H9 (cell line): ENCODE results near the gene METTL17. TPM values are rescaled to one million over a fixed set of nuclear protein-coding genes. Genes with fewer than 3 reads are reported as not detected.

Experiments
- DNase-seq: peaks from one replicate; pipeline ENCODE4 v3.0.0-alpha.2; 2017
- H2AFZ ChIP-seq: one replicate; pipeline ENCODE4 v1.6.1; 2013; ENCODE audit warnings: mild to moderate bottlenecking, low read length, control low read depth, moderate library complexity
- H2AK5ac ChIP-seq: 2 replicates; pipeline ENCODE4 v1.6.1; 2013; ENCODE audit warnings: low read length, control low read depth, mixed read lengths; ENCODE audit not compliant: insufficient read length
- H2BK120ac ChIP-seq: one replicate; pipeline ENCODE4 v1.6.1; 2013; ENCODE audit warnings: low read depth, mild to moderate bottlenecking, low read length, control low read depth, inconsistent platforms; ENCODE audit not compliant: poor library complexity, severe bottlenecking
- H2BK12ac ChIP-seq: 2 replicates; pipeline ENCODE4 v1.6.1; 2013; ENCODE audit warnings: low read length, control low read depth, mixed read lengths, low read depth; ENCODE audit not compliant: insufficient read length
- H2BK15ac ChIP-seq: 2 replicates; pipeline ENCODE4 v1.6.1; 2013; ENCODE audit warnings: low read depth, low read length, control low read depth
- H2BK20ac ChIP-seq: one replicate; pipeline ENCODE4 v1.6.1; 2013; ENCODE audit warnings: low read depth, mild to moderate bottlenecking, low read length, control low read depth, inconsistent platforms; ENCODE audit not compliant: poor library complexity, severe bottlenecking
- H2BK5ac ChIP-seq: 2 replicates; pipeline ENCODE4 v1.6.1; 2013; ENCODE audit warnings: low read length, control low read depth, mixed read lengths; ENCODE audit not compliant: insufficient read length
- H3K14ac ChIP-seq: 2 replicates; pipeline ENCODE4 v1.6.1; 2013; ENCODE audit warnings: low read length, control low read depth; ENCODE audit not compliant: insufficient read depth
- H3K18ac ChIP-seq: 2 replicates; pipeline ENCODE4 v1.6.1; 2013; ENCODE audit warnings: low read depth, mild to moderate bottlenecking, mixed read lengths, low read length, control low read depth; ENCODE audit not compliant: insufficient read length
- H3K23ac ChIP-seq: 2 replicates; pipeline ENCODE4 v1.6.1; 2013; ENCODE audit warnings: low read length, control low read depth, mixed read lengths, low read depth; ENCODE audit not compliant: insufficient read length
- H3K23me2 ChIP-seq: 2 replicates; pipeline ENCODE4 v1.6.1; 2013; ENCODE audit warnings: low read depth, mild to moderate bottlenecking, mixed read lengths, low read length, control low read depth; ENCODE audit not compliant: insufficient read length, poor library complexity, severe bottlenecking
- H3K27ac ChIP-seq: 2 replicates; pipeline ENCODE4 v1.5.1; 2013; ENCODE audit warnings: low read length, control low read depth, mixed read lengths, low read depth; ENCODE audit not compliant: insufficient read length
- H3K27me3 ChIP-seq: 2 replicates; pipeline ENCODE4 v1.6.1; 2013; ENCODE audit warnings: low read length, control low read depth, inconsistent platforms; ENCODE audit not compliant: insufficient read depth
- H3K4ac ChIP-seq: 2 replicates; pipeline ENCODE4 v1.6.1; 2013; ENCODE audit warnings: low read depth, mild to moderate bottlenecking, control low read depth, inconsistent platforms, low read length, moderate library complexity
- H3K4me1 ChIP-seq: 2 replicates; pipeline ENCODE4 v1.6.1; 2013; ENCODE audit warnings: low read length, control low read depth, inconsistent platforms; ENCODE audit not compliant: insufficient read depth
- H3K4me2 ChIP-seq: 2 replicates; pipeline ENCODE4 v1.6.1; 2013; ENCODE audit warnings: low read length, control low read depth, mixed read lengths; ENCODE audit not compliant: insufficient read length, insufficient read depth
- H3K56ac ChIP-seq: 2 replicates; pipeline ENCODE4 v1.6.1; 2013; ENCODE audit warnings: low read depth, mild to moderate bottlenecking, mixed read lengths, low read length, control low read depth; ENCODE audit not compliant: insufficient read length
- H3K79me1 ChIP-seq: 2 replicates; pipeline ENCODE4 v1.6.1; 2013; ENCODE audit warnings: low read depth, mild to moderate bottlenecking, moderate library complexity, low read length, control low read depth, inconsistent platforms; ENCODE audit not compliant: insufficient read depth, poor library complexity, severe bottlenecking
- H3K79me2 ChIP-seq: 2 replicates; pipeline ENCODE4 v1.6.1; 2013; ENCODE audit warnings: low read length, control low read depth, inconsistent platforms; ENCODE audit not compliant: insufficient read depth
- H3K9ac ChIP-seq: 2 replicates; pipeline ENCODE4 v1.6.1; 2013; ENCODE audit warnings: low read length, control low read depth, mixed read lengths; ENCODE audit not compliant: insufficient read length; ENCODE audit errors: extremely low read depth
- H3K9me3 ChIP-seq: one replicate; pipeline ENCODE4 v1.6.1; 2013; ENCODE audit warnings: low read depth, low read length, inconsistent platforms; ENCODE audit not compliant: control insufficient read depth
- H3T11ph ChIP-seq: one replicate; pipeline ENCODE4 v1.6.1; 2013; ENCODE audit warnings: mild to moderate bottlenecking, low read length, control low read depth, inconsistent platforms
- H4K20me1 ChIP-seq: one replicate; pipeline ENCODE4 v1.6.1; 2013; ENCODE audit not compliant: control insufficient read depth, insufficient read length, insufficient read depth
- H4K5ac ChIP-seq: 2 replicates; pipeline ENCODE4 v1.6.1; 2013; ENCODE audit warnings: low read depth, mild to moderate bottlenecking, mixed read lengths, low read length, control low read depth; ENCODE audit not compliant: insufficient read length
- H4K8ac ChIP-seq: replicated peaks from 2 replicates; pipeline ENCODE4 v1.6.1; 2013; ENCODE audit warnings: low read length, control low read depth, mixed read lengths, low read depth; ENCODE audit not compliant: insufficient read length
- H4K91ac ChIP-seq: 2 replicates; pipeline ENCODE4 v1.6.1; 2013; ENCODE audit warnings: low read depth, mild to moderate bottlenecking, moderate library complexity, mixed read lengths, low read length, control low read depth; ENCODE audit not compliant: insufficient read length
- H3K27ac Mint-ChIP-seq, 3 experiments: 2 replicates in 2 of 3; 3 replicates in 1 of 3; pipeline ENCODE4 v1.8.0; 2020 to 2021; ENCODE audit warnings: mixed read lengths in 3 of 3, mild to moderate bottlenecking in 1 of 3, moderate library complexity in 1 of 3
- H3K27me3 Mint-ChIP-seq: 2 replicates; pipeline ENCODE4 v1.8.0; 2021; ENCODE audit warnings: low read depth, mild to moderate bottlenecking, moderate library complexity, mixed read lengths
- H3K36me3 Mint-ChIP-seq, 3 experiments: 2 replicates in 2 of 3; 3 replicates in 1 of 3; pipeline ENCODE4 v1.8.0; 2020 to 2021; ENCODE audit warnings: low read depth in 3 of 3, mixed read lengths in 3 of 3; ENCODE audit not compliant: insufficient read depth in 1 of 3
- H3K4me1 Mint-ChIP-seq, 2 experiments: 2 replicates each; pipeline ENCODE4 v1.8.0; 2020; ENCODE audit warnings: mixed read lengths in 2 of 2
- H3K4me3 Mint-ChIP-seq, 2 experiments: 2 replicates in 1 of 2; 3 replicates in 1 of 2; pipeline ENCODE4 v1.8.0; 2020 to 2021; ENCODE audit warnings: mild to moderate bottlenecking in 2 of 2, mixed read lengths in 2 of 2, moderate library complexity in 1 of 2
- H3K9me3 Mint-ChIP-seq, 2 experiments: 2 replicates in 1 of 2; 3 replicates in 1 of 2; pipeline ENCODE4 v1.8.0; 2020; ENCODE audit warnings: mild to moderate bottlenecking in 2 of 2, mixed read lengths in 2 of 2, moderate library complexity in 1 of 2
- WGBS: extraction: QIAGEN DNeasy Blood & Tissue Kit; methylation state at CpG from one replicate; pipeline ENCODE4 v1.1.7; 2013; ENCODE audit warnings: missing lambda C conversion rate, low lambda C conversion rate, mixed read lengths; ENCODE audit not compliant: insufficient read length; ENCODE audit errors: extremely low coverage; 5-methylcytosine and 5-hydroxymethylcytosine counted together
- total RNA-seq: library from RNA; stranded (reverse); gene quantifications from 2 replicates; pipeline ENCODE4 v1.2.1, GENCODE V29; 2021
- TF ChIP-seq, protein P1 (sequence below): fragments of 200-600 bp; sonication (generic); conservative IDR thresholded peaks from 3 replicates; pipeline ENCODE4 v1.8.0; 2021; ENCODE audit warnings: antibody characterized with exemption, mild to moderate bottlenecking

The METTL17 gene
- total RNA-seq, 1 experiment from 2014 or later: 81.4 TPM

- no peaks in the 10 kb centered on the region for H4K20me1 ChIP-seq
- H3K27ac ChIP-seq: no peak within 1 kb of the TSS
- H3K4ac ChIP-seq: no peak within 1 kb of the TSS
- Mint-ChIP-seq H3K27ac (no peak within 1 kb of the TSS), H3K4me1 (peaks cover 15 to 16% of the 10 kb centered on the region in 2 experiments), H3K4me3 (no peak within 1 kb of the TSS), H3K9me3 (no peaks in the 10 kb centered on the region), H3K27me3 (peaks cover 50% of the 10 kb centered on the region), H3K36me3 (no peaks in the 10 kb centered on the region)
- no peak within 1 kb of the TSS for H2AFZ ChIP-seq
- H3T11ph ChIP-seq: no peak within 1 kb of the TSS
- H2BK20ac ChIP-seq: no peak within 1 kb of the TSS
- no peak within 1 kb of the TSS for H2BK12ac ChIP-seq
- no peak within 1 kb of the TSS for H3K14ac ChIP-seq
- no peaks in the 10 kb centered on the region for H3K79me1 ChIP-seq
- H3K23ac ChIP-seq: no peak within 1 kb of the TSS
- no peak within 1 kb of the TSS for H3K56ac ChIP-seq
- H2BK120ac ChIP-seq: no peak within 1 kb of the TSS
- H3K27me3 ChIP-seq: no peaks in the 10 kb centered on the region
- no CpG with 5 or more reads among the region's 5 CpGs for WGBS
- H2AK5ac ChIP-seq: no peak within 1 kb of the TSS
- no peak within 1 kb of the TSS for H2BK15ac ChIP-seq
- H4K8ac ChIP-seq: no peak within 1 kb of the TSS
- H3K18ac ChIP-seq: no peak within 1 kb of the TSS
- no peaks in the 10 kb centered on the region for H3K79me2 ChIP-seq
- no peak within 1 kb of the TSS for H4K5ac ChIP-seq
- H3K4me2 ChIP-seq: no peak within 1 kb of the TSS
- H3K4me1 ChIP-seq: peaks cover 5% of the 10 kb centered on the region
- no peaks in the 10 kb centered on the region for H3K9me3 ChIP-seq
- H4K91ac ChIP-seq: no peak within 1 kb of the TSS
- no peaks in the 10 kb centered on the region for H3K23me2 ChIP-seq
- no peak within 1 kb of the TSS for H3K9ac ChIP-seq
- TF ChIP-seq, protein P1, sequence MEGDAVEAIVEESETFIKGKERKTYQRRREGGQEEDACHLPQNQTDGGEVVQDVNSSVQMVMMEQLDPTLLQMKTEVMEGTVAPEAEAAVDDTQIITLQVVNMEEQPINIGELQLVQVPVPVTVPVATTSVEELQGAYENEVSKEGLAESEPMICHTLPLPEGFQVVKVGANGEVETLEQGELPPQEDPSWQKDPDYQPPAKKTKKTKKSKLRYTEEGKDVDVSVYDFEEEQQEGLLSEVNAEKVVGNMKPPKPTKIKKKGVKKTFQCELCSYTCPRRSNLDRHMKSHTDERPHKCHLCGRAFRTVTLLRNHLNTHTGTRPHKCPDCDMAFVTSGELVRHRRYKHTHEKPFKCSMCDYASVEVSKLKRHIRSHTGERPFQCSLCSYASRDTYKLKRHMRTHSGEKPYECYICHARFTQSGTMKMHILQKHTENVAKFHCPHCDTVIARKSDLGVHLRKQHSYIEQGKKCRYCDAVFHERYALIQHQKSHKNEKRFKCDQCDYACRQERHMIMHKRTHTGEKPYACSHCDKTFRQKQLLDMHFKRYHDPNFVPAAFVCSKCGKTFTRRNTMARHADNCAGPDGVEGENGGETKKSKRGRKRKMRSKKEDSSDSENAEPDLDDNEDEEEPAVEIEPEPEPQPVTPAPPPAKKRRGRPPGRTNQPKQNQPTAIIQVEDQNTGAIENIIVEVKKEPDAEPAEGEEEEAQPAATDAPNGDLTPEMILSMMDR: no peak
- DNase-seq: no peak
- H2BK5ac ChIP-seq: no peak within 1 kb of the TSS
Observed at GRCh38 chr14:21034707-21035106, 44.9 kb downstream of the METTL17 start, which contains the start of gene RNASE13. Gene RNASE13 (minus strand): TSS chr14:21034807. CDS start chr14:21034288, 519 bp downstream.
